DMS53 treated with DMSO at 0.1 percent for 48 hours (cell line): ENCODE results near the gene CHKB.

Experiments
- DNase-seq: peaks from one replicate; lab custom pipeline; 2025; ENCODE audit not compliant: unreplicated experiment; lab: John Stamatoyannopoulos, UW

The CHKB gene

DNA sequence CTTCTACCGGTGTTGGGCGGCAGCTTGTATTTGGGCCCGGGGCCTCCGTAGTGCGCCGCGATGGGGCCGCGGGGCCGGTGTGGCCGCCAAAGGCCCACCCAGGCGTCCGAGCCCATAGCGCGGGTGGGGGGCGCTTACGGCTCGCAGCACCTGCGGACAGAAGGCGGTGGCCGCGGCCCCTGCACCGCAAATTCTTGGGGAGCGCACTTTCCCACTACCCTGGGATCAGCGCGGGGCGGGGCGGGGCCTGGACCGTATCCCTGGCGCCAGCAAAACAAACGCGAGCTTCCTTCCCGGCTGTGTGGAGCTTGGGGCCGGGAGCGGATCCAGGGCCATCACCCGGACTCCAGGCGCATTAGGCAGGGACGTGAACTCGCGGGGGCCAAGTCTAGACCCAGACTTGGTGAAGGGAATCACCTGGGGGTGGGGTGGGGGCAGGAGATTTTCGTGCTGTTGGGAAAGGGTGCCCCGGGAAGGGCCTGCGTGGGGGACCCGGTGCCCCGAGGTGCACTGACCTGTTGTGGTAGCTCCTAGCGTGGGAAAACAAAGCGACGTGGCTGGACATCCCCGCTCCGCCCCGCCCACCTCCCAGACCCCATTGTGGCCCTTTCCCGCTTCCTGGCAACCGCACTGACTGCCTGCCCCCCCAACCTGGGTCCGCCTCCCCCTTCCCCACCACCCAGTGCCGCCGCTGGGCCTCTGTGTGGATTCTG, 50.5 kb downstream of the CHKB start:
- DNase-seq: peak; percentile 26

DNA sequence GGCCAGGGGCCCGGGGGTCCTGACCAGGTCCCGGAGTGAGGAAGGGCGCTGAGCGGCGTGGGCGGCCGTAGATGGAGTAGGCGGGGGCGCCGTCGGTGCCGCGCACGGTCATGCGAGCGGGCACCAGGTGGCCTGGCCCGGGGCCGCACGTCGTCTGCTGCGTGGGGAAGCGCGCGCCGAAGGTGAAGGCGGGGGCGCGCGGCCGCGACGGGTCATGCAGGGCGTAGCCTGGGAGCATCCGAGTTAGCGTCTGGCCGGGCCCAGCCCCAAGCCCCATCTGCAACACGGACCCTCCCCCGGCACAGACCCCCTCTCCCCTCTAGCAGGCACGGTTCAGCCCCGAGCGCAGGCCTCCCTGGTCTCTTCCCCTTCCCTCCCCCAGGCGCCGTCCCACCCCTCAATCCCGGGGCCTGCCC, 51.1 kb downstream of the CHKB start:
- DNase-seq: peak; percentile 40

DNA sequence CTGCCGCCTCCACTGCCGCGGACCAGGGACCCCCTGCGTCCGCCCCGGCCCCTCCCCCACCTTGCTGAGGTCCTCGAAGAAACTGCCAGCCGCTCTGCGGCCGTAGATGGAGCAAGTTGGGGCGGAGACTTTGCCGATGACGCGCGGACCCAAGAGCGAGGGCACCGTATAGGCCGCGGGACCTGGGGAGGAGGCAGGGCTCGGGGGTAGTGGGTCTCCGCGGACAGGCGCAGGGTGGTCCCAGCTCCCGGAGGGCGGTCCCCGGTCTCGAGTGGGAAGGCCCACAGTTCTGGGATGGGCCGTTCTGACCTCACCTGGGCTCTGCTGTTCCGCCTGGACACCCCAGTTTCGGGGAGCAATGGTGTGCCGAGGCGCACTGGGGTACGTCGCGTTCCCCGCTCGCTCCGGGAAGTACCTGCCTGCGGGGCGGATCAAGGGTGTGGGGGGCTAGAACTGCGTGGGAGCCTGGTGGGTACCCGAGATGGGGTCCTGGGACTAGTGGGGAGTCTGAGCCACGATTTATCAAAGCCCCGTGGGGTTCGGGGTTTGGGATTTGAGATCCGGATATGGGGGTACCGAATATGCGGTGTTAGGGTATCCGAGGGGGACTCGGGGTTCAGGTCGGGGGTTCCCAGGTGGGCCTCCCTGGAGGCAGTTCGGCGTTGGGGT, 51.6 kb downstream of the CHKB start:
- DNase-seq: peak; percentile 55

DNA sequence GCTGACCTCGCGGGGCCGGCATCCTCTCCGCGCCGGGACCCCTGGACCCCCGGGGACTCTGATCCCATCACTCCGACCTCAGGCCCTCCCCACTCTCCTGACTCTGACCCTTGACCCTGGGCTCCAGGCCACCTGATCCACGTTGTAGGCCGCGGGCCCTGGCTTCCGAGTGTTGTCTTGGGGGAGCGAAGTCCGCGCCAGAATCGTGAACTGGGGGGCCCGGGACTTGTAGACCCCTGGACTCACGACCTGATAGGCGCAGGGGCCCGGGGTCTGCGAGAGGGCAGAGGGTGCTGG, 52.1 kb downstream of the CHKB start:
- DNase-seq: no peak

DNA sequence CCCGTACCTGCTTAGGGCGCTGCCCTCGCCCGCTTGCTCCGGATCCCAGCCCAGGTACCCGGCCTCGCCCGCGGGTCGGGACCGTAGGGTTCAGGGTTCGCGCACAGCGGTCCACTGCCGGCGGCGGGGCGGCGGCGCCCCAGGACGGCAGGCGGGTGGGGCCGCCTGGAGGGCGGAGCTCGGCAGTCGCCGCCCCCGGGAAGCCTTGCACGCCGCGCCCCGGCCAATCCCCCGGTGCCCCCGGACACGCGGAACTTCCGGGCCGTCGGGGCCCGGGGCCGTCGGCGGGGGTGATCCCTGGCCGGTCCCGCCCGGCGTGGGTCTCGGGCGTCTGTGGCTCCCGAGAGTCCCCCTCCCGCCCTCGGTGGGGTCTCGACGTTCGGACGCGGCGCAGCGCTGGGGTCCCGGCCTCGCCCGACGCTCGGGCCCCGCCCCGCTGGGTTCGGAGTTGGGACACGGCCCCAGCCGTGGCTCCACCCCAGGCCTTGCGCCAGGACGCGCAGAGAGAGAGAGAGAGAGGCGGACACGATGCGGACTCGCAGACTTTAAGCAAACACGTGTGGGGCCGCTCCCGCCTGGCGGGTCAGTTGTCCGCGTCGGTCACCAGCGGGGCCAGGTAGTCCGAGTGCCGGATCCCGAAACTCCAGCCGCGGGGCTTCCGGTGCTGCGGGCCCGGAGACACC, 52.6 kb downstream of the CHKB start, which contains the start of gene TYMP:
TYMP (minus strand) TSS at position 116 of the 683 bp plus-strand sequence. CDS start 303 bp downstream, outside the sequence.
- peak; percentile 44 for DNase-seq

DNA sequence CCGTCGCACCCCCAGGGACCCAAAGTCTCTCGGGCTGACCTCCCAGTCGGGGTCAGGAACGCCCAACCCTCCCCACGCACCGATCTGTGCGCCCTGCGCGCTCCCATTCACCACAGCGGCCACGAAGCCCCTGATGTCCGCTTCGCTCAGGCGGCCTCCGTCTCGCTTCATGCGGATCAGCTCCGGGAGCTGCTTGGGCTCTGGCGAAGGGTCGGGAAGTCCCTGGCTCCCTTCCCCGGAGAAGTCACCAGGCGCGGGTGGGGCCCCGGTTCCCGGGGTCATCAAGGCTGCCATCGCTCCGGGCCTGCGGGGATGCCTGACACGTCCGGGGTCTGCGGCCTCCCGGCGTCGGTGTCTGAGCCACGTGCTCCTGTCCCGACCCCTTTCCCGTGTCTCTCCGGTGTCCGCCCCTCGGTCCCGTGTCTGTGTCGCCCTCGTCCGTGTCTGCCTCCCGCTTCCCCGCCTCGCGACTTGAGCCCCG, 53.2 kb downstream of the CHKB start:
- no peak for DNase-seq
